Measurements from ENCODE around the gene TMBIM4.

TMBIM4 gene

GRCh38 chr12:66129934-66130266 lies 39.9 kb downstream of the TMBIM4 start:
- H3K9me3 ChIP-seq (ENCODE audit: control insufficient read depth, low read length) = no peaks in the 10 kb centered on the region
- no peak overlapping the region for H3K18ac ChIP-seq (ENCODE audit: low read depth in 1 of 2, low read length in 2 of 2)
- no peak overlapping the region for H2AFZ ChIP-seq (ENCODE audit: low read depth, low read length)
- H3K9ac ChIP-seq (ENCODE audit: low read length) = peak overlapping the region; percentile 98
- 51% methylated on average over 8 of the region's 8 CpGs for WGBS
- H2BK5ac ChIP-seq (ENCODE audit: low read depth, low read length, poor library complexity, severe bottlenecking) = no peak overlapping the region
- peaks cover 6% of the 10 kb centered on the region for H3K79me1 ChIP-seq (replicated peaks; ENCODE audit: low read length, poor library complexity, severe bottlenecking)
- peak; percentile 22 for DNase-seq
- no peak overlapping the region for H3K27ac ChIP-seq (ENCODE audit: low read length, poor library complexity, severe bottlenecking)
- no peak overlapping the region for H3K23ac ChIP-seq (ENCODE audit: low read length in 2 of 2)
- H4K8ac ChIP-seq (ENCODE audit: low read length) = no peak overlapping the region
- peak overlapping the region; percentile 36 for H2AK5ac ChIP-seq (ENCODE audit: low read length, severe bottlenecking)
- no peak overlapping the region for H2BK12ac ChIP-seq (ENCODE audit: low read length in 2 of 2)
- H3K14ac ChIP-seq (ENCODE audit: low read length in 2 of 2) = no peak overlapping the region
- no peak overlapping the region for H4K91ac ChIP-seq (ENCODE audit: low read length)
- H3K36me3 ChIP-seq (ENCODE audit: control insufficient read depth in 1 of 2, insufficient read depth in 2 of 2, low read depth in 1 of 2, low read length in 2 of 2) = peaks cover 0 to 35% of the 10 kb centered on the region in 2 experiments
- H3K4me2 ChIP-seq (ENCODE audit: low read length, poor library complexity, severe bottlenecking) = peak overlapping the region; percentile 39
- H3K27me3 ChIP-seq (ENCODE audit: control insufficient read depth in 1 of 2, insufficient read depth in 1 of 2, low read length in 2 of 2) = no peaks in the 10 kb centered on the region
- no peak overlapping the region for H2BK120ac ChIP-seq (ENCODE audit: low read depth, low read length)
- peak overlapping the region; percentile 54 for H2BK15ac ChIP-seq (ENCODE audit: low read depth, poor library complexity, severe bottlenecking)
- no peak overlapping the region for H3K4ac ChIP-seq (ENCODE audit: low read depth in 1 of 2, low read length in 2 of 2)
- H3K4me3 ChIP-seq (ENCODE audit: insufficient read depth in 1 of 2, low read depth in 1 of 2, low read length in 2 of 2) = peak overlapping the region; percentile 74 to 99
- H3K4me1 ChIP-seq (ENCODE audit: control insufficient read depth, insufficient read depth, low read depth, low read length) = peaks cover 4% of the 10 kb centered on the region

GRCh38 chr12:66127650-66128049 lies 42.1 kb downstream of the TMBIM4 start:
- peaks cover 10% of the 10 kb centered on the region for H3K79me1 ChIP-seq (replicated peaks; ENCODE audit: low read length, poor library complexity, severe bottlenecking)
- H3K9ac ChIP-seq (ENCODE audit: low read length) = no peak overlapping the region
- no peaks in the 10 kb centered on the region for H3K4me1 ChIP-seq (ENCODE audit: control insufficient read depth, insufficient read depth, low read depth, low read length)
- no peak overlapping the region for H3K4ac ChIP-seq (ENCODE audit: low read depth in 1 of 2, low read length in 2 of 2)
- H2BK15ac ChIP-seq (ENCODE audit: low read depth, poor library complexity, severe bottlenecking) = no peak overlapping the region
- H2BK12ac ChIP-seq (ENCODE audit: low read length in 2 of 2) = no peak overlapping the region
- H3K27ac ChIP-seq (ENCODE audit: low read length, poor library complexity, severe bottlenecking) = no peak overlapping the region
- H4K91ac ChIP-seq (ENCODE audit: low read length) = no peak overlapping the region
- H3K36me3 ChIP-seq (ENCODE audit: control insufficient read depth in 1 of 2, insufficient read depth in 2 of 2, low read depth in 1 of 2, low read length in 2 of 2) = peaks cover 2 to 58% of the 10 kb centered on the region in 2 experiments
- H3K27me3 ChIP-seq (ENCODE audit: control insufficient read depth in 1 of 2, insufficient read depth in 1 of 2, low read length in 2 of 2) = no peaks in the 10 kb centered on the region
- H2BK5ac ChIP-seq (ENCODE audit: low read depth, low read length, poor library complexity, severe bottlenecking) = no peak overlapping the region
- H3K4me3 ChIP-seq (ENCODE audit: insufficient read depth in 1 of 2, low read depth in 1 of 2, low read length in 2 of 2) = no peak overlapping the region
- peak; percentile 60 for DNase-seq
- H3K14ac ChIP-seq (ENCODE audit: low read length in 2 of 2) = no peak overlapping the region
- H2BK120ac ChIP-seq (ENCODE audit: low read depth, low read length) = no peak overlapping the region
- H3K23ac ChIP-seq (ENCODE audit: low read length in 2 of 2) = no peak overlapping the region
- no peak overlapping the region for H3K18ac ChIP-seq (ENCODE audit: low read depth in 1 of 2, low read length in 2 of 2)
- H2AFZ ChIP-seq (ENCODE audit: low read depth, low read length) = no peak overlapping the region
- no peaks in the 10 kb centered on the region for H3K9me3 ChIP-seq (ENCODE audit: control insufficient read depth, low read length)
- H2AK5ac ChIP-seq (ENCODE audit: low read length, severe bottlenecking) = no peak overlapping the region
- no peak overlapping the region for H3K4me2 ChIP-seq (ENCODE audit: low read length, poor library complexity, severe bottlenecking)
- 22% methylated on average over 1 of the region's 1 CpG for WGBS
- no peak overlapping the region for H4K8ac ChIP-seq (ENCODE audit: low read length)

GRCh38 chr12:66120477-66120876 lies 49.3 kb downstream of the TMBIM4 start:
- Histone ChIP-seq H2BK12ac (ENCODE audit: low read length in 2 of 2) (no peak overlapping the region), H3K4me1 (ENCODE audit: control insufficient read depth, insufficient read depth, low read depth, low read length) (no peaks in the 10 kb centered on the region), H3K79me1 (replicated peaks; ENCODE audit: low read length, poor library complexity, severe bottlenecking) (peaks cover 5% of the 10 kb centered on the region), H2BK120ac (ENCODE audit: low read depth, low read length) (no peak overlapping the region), H4K8ac (ENCODE audit: low read length) (no peak overlapping the region), H4K91ac (ENCODE audit: low read length) (no peak overlapping the region), H3K27ac (ENCODE audit: low read length, poor library complexity, severe bottlenecking) (no peak overlapping the region), H3K18ac (ENCODE audit: low read depth in 1 of 2, low read length in 2 of 2) (no peak overlapping the region), H3K14ac (ENCODE audit: low read length in 2 of 2) (no peak overlapping the region), H3K27me3 (ENCODE audit: control insufficient read depth in 1 of 2, insufficient read depth in 1 of 2, low read length in 2 of 2) (no peaks in the 10 kb centered on the region), H2AK5ac (ENCODE audit: low read length, severe bottlenecking) (no peak overlapping the region), H2AFZ (ENCODE audit: low read depth, low read length) (no peak overlapping the region), H3K36me3 (ENCODE audit: control insufficient read depth in 1 of 2, insufficient read depth in 2 of 2, low read depth in 1 of 2, low read length in 2 of 2) (peaks cover 2 to 41% of the 10 kb centered on the region in 2 experiments), H3K4me2 (ENCODE audit: low read length, poor library complexity, severe bottlenecking) (no peak overlapping the region), H3K9me3 (ENCODE audit: control insufficient read depth, low read length) (no peaks in the 10 kb centered on the region), H3K9ac (ENCODE audit: low read length) (no peak overlapping the region), H2BK15ac (ENCODE audit: low read depth, poor library complexity, severe bottlenecking) (no peak overlapping the region), H3K4ac (ENCODE audit: low read depth in 1 of 2, low read length in 2 of 2) (no peak overlapping the region), H2BK5ac (ENCODE audit: low read depth, low read length, poor library complexity, severe bottlenecking) (no peak overlapping the region), H3K23ac (ENCODE audit: low read length in 2 of 2) (no peak overlapping the region), H3K4me3 (ENCODE audit: insufficient read depth in 1 of 2, low read depth in 1 of 2, low read length in 2 of 2) (no peak overlapping the region)
- DNase-seq = no peak
- no CpG with 5 or more reads among the region's 1 CpG for WGBS

GRCh38 chr12:66119870-66120241 lies 49.9 kb downstream of the TMBIM4 start:
- Histone ChIP-seq H3K4me1 (ENCODE audit: control insufficient read depth, insufficient read depth, low read depth, low read length) (no peaks in the 10 kb centered on the region), H3K36me3 (ENCODE audit: control insufficient read depth in 1 of 2, insufficient read depth in 2 of 2, low read depth in 1 of 2, low read length in 2 of 2) (peaks cover 2 to 35% of the 10 kb centered on the region in 2 experiments), H4K8ac (ENCODE audit: low read length) (no peak overlapping the region), H3K14ac (ENCODE audit: low read length in 2 of 2) (no peak overlapping the region), H2BK15ac (ENCODE audit: low read depth, poor library complexity, severe bottlenecking) (no peak overlapping the region), H2AK5ac (ENCODE audit: low read length, severe bottlenecking) (no peak overlapping the region), H3K9ac (ENCODE audit: low read length) (no peak overlapping the region), H2AFZ (ENCODE audit: low read depth, low read length) (no peak overlapping the region), H3K27me3 (ENCODE audit: control insufficient read depth in 1 of 2, insufficient read depth in 1 of 2, low read length in 2 of 2) (no peaks in the 10 kb centered on the region), H2BK12ac (ENCODE audit: low read length in 2 of 2) (no peak overlapping the region), H3K79me1 (replicated peaks; ENCODE audit: low read length, poor library complexity, severe bottlenecking) (peaks cover 4% of the 10 kb centered on the region), H3K4ac (ENCODE audit: low read depth in 1 of 2, low read length in 2 of 2) (no peak overlapping the region), H4K91ac (ENCODE audit: low read length) (no peak overlapping the region), H3K4me3 (ENCODE audit: insufficient read depth in 1 of 2, low read depth in 1 of 2, low read length in 2 of 2) (no peak overlapping the region), H3K9me3 (ENCODE audit: control insufficient read depth, low read length) (no peaks in the 10 kb centered on the region), H3K4me2 (ENCODE audit: low read length, poor library complexity, severe bottlenecking) (no peak overlapping the region), H2BK120ac (ENCODE audit: low read depth, low read length) (no peak overlapping the region), H2BK5ac (ENCODE audit: low read depth, low read length, poor library complexity, severe bottlenecking) (no peak overlapping the region), H3K18ac (ENCODE audit: low read depth in 1 of 2, low read length in 2 of 2) (no peak overlapping the region), H3K23ac (ENCODE audit: low read length in 2 of 2) (no peak overlapping the region), H3K27ac (ENCODE audit: low read length, poor library complexity, severe bottlenecking) (no peak overlapping the region)
- DNase-seq = no peak
- no CpG with 5 or more reads among the region's 1 CpG for WGBS

Measured in mesenchymal stem cell (in vitro differentiated cells and primary cell).